Motor neuron (in vitro differentiated cells): ENCODE results near the gene GLIS1. TPM values are rescaled to one million over a fixed set of nuclear protein-coding genes. Genes with fewer than 3 reads are reported as not detected.
A peak's percentile ranks its signal among the peaks of the same experiment; 100 is the strongest.

Experiments used
- ATAC-seq, 8 experiments: fragments of 200-7000 bp; cut with Tn5 transposase; replicated peaks in 6 of 8; 2 replicates each; pipeline ENCODE4 v1.8.0; 2021; ENCODE audit warnings: mild to moderate bottlenecking in 8 of 8, moderate library complexity in 8 of 8
- H3K27ac ChIP-seq, 2 donors: fragments of 250-450 bp; sonication (Bioruptor Pico); 2 replicates each; pipeline ENCODE4 v1.9.0; 2021; ENCODE audit warnings: antibody characterized with exemption in 2 of 2, mild to moderate bottlenecking in 2 of 2, moderate library complexity in 1 of 2
- H3K4me1 ChIP-seq, 2 donors: fragments of 250-450 bp; sonication (Bioruptor Pico); replicated peaks in 1 of 2; 2 replicates each; pipeline ENCODE4 v1.6.1; 2021; ENCODE audit warnings: antibody characterized with exemption in 2 of 2, mild to moderate bottlenecking in 2 of 2, moderate library complexity in 1 of 2
- H3K4me3 ChIP-seq, 5 donors: fragments of 250-450 bp; sonication (Bioruptor Pico); 2 replicates each; pipeline ENCODE4 v1.9.0; 2021; ENCODE audit warnings: antibody characterized with exemption in 5 of 5, mild to moderate bottlenecking in 5 of 5, moderate library complexity in 4 of 5
- WGBS, 10 experiments: fragments of 450-650 bp; shearing (Covaris generic); methylation state at CpG; one replicate each; pipeline ENCODE4 v1.0.0; 2022; 5-methylcytosine and 5-hydroxymethylcytosine counted together
- in situ Hi-C, 9 experiments: fragments of 400-800 bp; cut with MboI; loops; one replicate each; pipeline ENCODE4 v1.15.0; 2021; ENCODE audit warnings: low sequenced_read_pairs in 9 of 9, low pct_unique_long_range_greater_than_20kb in 2 of 9; ENCODE audit not compliant: unreplicated experiment in 9 of 9
- total RNA-seq, 8 experiments: library from RNA; unstranded; fragments of 300-600 nt; gene quantifications; 2 replicates each; pipeline versions ENCODE4 v1.2.3 to v1.2.4, GENCODE V29; 2022

The GLIS1 gene
- total RNA-seq, 8 experiments from 2014 or later = 0.14 to 4.7 (median 0.33) TPM

DNA sequence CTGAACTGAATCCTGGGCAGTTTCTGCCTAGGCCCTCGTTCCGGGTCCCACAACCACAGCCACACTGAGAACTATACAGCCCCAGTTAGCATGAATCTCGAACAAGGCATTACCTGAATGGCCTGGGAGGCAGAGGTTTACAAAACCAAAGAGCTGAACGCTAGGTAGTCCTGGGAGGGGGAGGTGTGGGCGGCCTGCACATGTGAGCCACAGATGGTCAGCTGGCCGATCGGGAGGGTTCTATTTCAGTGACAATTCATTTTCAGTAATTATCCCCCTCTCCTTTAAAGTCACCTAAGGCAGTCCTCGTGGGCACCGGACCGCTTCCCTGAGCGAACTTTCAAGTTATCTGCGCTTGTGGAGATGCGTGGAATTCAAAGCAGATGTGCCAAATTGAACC is 111.9 kb downstream of the GLIS1 start:
- peak in 3 of 8 experiments; percentile 40 to 57 (median 48) for ATAC-seq
- Histone ChIP-seq H3K4me1 (peaks cover 4 to 8% of the 10 kb centered on the region in 2 donors), H3K27ac (no peak overlapping the region), H3K4me3 (no peak overlapping the region)
- 43 to 100% (median 81%) methylated on average over 2 to 11 of the region's 13 CpGs; no CpG with 5 or more reads in 3 of the 10 experiments for WGBS, 10 experiments
- in situ Hi-C loops = no loop called here

DNA sequence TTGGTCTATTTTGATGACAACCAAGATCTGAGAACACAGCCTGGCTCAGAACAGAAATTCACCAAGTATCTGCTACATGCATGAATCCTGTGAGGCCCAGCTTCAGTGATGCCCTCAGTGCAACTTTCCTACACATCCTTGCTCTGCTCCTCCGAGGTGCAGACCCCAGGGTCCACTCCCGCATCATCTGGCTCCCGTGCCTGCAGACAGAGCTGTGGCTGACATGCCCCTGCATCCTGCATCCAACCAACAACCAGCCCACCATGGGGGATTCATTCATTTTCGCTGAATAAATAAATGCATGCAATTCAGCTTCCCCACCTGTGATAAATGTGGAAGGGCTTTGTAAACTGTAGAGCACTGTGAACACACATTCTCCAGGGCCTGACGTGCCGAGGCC is 112.3 kb downstream of the GLIS1 start:
- H3K27ac ChIP-seq = no peak overlapping the region
- peaks cover 4 to 8% of the 10 kb centered on the region in 2 donors for H3K4me1 ChIP-seq
- 50 to 100% (median 69%) methylated on average over 1 to 3 of the region's 6 CpGs; no CpG with 5 or more reads in 2 of the 10 experiments for WGBS, 10 experiments
- H3K4me3 ChIP-seq = no peak overlapping the region
- no peak for ATAC-seq
- in situ Hi-C loops = no loop called here

DNA sequence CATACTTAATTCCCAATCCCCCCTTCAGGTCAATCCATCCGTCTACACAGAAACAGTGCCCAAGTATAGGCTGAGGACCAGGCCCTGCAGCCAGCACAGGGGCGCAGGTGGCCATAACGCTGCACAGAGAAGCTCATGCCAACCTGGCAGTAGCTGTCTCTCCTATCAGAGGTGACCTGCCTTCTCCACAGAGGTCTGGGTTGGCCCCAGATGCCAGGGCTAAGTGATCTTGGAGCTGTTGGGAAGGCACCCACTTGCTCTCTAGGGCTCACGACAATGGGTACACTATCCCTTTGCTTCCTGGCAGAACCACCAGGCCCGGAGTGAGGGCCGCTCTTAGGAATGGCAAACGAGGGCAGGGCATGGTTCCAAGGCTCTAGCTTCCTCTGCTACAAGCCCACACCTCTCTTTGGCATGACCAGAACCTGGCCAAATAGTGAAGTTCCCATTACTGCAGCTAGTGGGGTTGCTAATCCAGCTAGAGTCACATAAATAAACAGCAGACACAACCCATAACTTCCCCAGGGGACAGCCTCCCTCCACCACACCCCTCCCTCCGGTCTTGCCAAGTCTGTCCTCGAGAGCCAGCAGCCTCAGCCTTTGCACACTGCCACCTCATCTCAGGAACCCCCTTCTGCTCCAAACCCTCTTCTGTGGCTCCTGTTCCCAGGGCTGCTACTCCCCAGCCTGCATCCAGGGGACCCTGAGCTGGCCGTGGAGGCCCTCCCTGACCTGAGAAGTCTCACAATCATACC is 113.0 kb downstream of the GLIS1 start:
- in situ Hi-C loops = no loop called here
- peak in 3 of 8 experiments; percentile 53 to 95 (median 89) for ATAC-seq
- no peak overlapping the region for H3K27ac ChIP-seq
- H3K4me3 ChIP-seq = no peak overlapping the region
- H3K4me1 ChIP-seq = peaks cover 4 to 8% of the 10 kb centered on the region in 2 donors
- 38 to 100% (median 82%) methylated on average over 1 to 10 of the region's 10 CpGs; no CpG with 5 or more reads in 3 of the 10 experiments for WGBS, 10 experiments

DNA sequence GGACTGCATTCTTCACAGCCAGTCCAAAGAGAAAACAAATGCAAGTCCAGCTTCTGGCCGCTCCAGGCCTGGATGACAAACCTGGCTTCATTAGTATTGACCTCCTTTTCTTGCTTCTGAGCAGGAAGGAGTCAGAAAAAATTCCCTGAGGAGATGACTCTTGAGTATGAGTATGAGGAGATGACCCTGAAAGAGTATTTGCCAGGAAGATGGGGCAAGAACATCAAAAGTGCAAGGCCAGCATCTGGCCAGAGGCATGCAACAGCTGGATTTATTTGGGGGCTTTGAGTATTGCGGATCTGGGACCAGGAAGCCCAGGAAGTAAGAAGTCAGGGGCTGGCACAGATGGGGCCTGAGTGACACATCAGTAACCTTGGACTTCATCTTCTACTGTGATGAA is 113.9 kb downstream of the GLIS1 start:
- Histone ChIP-seq H3K4me3 (no peak overlapping the region), H3K27ac (no peak overlapping the region), H3K4me1 (peaks cover 4 to 8% of the 10 kb centered on the region in 2 donors)
- ATAC-seq = peak in 2 of 8 experiments; percentile 26 to 38
- 17 to 100% (median 79%) methylated on average over 1 to 2 of the region's 2 CpGs; no CpG with 5 or more reads in 2 of the 10 experiments for WGBS, 10 experiments
- in situ Hi-C loops = no loop called here

DNA sequence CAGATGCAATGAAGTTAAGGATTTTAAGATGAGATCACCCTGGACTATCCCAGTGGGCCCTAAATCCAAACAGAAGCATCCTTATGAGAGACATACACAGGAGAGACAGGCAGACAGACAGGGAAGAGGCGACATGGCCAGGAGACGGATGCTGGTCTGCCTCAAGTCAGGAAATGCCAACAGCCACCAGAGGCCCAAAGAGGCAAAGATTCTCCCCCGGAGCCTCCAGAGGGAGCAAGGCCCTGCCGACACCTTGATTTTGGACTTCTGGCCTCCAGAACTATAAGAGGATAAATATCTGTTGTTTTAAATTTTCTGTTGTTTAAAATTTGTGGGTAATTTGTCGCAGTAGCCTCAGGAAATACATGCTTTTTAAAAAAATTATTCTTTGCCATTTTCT is 116.4 kb downstream of the GLIS1 start:
- ATAC-seq = no peak
- 62 to 100% (median 89%) methylated on average over 2 to 5 of the region's 5 CpGs for WGBS, 10 experiments
- no peak overlapping the region for H3K4me3 ChIP-seq
- H3K4me1 ChIP-seq = peaks cover 10 to 17% of the 10 kb centered on the region in 2 donors
- in situ Hi-C loops = no loop called here
- H3K27ac ChIP-seq = no peak overlapping the region

DNA sequence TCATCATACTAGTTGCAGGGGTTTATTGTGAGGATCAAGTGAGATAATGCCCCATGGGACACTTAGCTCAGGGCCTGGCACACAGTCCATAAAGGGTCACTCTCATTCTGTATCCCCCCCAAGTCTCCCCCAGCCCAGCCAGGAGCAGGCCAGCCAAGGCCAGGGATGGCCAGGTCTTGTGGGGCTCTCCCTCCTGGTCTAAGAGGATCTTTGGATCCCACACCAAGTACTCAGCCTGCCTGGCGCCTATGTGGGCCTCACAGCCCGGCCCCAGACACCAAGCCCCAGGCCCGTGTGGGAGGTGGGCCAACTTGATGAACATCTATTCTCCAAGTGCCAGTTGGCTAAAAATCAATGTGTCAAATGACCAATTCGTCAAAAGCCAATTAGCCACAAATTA is 117.8 kb downstream of the GLIS1 start:
- in situ Hi-C loops = no loop called here
- H3K27ac ChIP-seq = no peak overlapping the region

DNA sequence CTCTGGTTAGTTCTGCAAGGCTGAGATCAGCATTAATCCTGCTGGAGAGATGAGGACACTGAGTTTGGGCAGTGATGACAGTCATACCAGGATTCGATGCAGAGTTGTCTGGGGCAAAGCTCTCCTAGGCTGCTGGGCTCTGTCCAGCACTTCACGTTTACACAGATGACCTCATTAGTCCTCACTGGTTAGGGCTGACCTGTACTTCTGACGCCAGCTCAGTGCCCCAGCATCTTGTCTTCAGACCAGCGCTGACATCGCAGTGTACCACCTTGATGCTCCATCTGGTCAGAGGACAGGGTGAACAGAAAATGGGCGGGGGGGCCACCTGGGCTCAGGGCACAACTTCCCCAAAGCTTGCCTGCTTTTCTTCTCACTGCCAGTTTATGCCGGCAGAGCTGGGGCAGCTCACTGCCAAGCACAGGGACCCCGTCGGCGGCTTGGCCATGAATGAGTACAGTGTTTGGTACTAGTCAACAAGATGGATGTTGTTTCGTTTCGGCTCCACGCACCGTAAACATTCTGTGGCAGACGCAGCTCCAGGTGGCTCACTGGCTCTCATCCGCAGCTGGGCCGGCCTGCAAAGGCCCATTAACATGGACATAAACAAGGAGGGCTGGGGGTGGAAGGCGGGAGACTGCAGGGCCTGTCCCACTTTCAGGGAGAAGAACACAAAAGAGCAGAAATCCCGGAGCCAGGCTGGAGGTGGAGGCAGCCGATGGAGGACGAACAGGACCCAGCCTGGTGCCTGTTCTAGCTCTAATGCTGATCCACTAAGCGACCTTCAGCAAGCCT is 118.7 kb downstream of the GLIS1 start:
- in situ Hi-C loops = no loop called here
- peaks cover 7 to 14% of the 10 kb centered on the region in 2 donors for H3K4me1 ChIP-seq
- 20 to 87% (median 69%) methylated on average over 2 to 21 of the region's 22 CpGs for WGBS, 10 experiments
- ATAC-seq = peak in 5 of 8 experiments; percentile 62 to 88 (median 70)
- H3K4me3 ChIP-seq = no peak overlapping the region
- H3K27ac ChIP-seq = no peak overlapping the region

More for the DNA sequence above, 117.8 kb downstream of the GLIS1 start:
- ATAC-seq = no peak
- 18 to 100% (median 80%) methylated on average over 1 to 4 of the region's 4 CpGs; no CpG with 5 or more reads in 1 of the 10 experiments for WGBS, 10 experiments
- Histone ChIP-seq H3K4me3 (no peak overlapping the region), H3K4me1 (peaks cover 7 to 13% of the 10 kb centered on the region in 2 donors)

DNA sequence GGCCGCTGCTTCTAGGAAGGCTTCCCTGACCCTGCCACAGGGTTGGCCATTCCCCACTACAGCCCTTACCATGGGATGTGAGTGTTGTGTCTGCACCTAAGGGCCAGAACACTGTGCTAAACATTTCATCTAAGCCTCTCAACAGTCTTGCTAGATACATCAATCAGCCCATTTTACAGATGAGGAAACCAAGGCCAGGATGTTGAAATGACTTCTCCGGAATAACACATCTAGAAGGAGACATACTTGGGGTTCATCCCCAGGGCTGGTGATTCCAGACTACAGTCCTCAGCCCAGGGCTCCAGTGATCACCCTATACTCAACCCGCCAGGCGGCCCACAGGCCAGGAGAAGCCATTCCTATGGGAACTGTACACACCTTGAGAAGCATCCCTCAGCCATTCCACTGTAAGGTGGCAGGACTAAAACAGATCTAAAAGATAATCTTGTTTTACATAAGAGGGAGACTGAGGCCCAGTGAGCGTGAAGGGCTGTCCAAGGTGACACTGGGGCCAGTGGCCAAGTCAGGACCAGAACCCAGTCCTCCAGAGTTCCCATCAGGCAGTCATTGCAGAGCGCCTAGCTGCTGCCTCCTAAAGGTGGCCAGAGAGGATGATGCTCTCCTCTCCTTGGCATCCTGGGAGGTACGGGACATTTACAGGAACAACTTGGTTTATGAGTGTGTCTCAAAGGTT is 119.5 kb downstream of the GLIS1 start:
- in situ Hi-C loops = no loop called here

DNA sequence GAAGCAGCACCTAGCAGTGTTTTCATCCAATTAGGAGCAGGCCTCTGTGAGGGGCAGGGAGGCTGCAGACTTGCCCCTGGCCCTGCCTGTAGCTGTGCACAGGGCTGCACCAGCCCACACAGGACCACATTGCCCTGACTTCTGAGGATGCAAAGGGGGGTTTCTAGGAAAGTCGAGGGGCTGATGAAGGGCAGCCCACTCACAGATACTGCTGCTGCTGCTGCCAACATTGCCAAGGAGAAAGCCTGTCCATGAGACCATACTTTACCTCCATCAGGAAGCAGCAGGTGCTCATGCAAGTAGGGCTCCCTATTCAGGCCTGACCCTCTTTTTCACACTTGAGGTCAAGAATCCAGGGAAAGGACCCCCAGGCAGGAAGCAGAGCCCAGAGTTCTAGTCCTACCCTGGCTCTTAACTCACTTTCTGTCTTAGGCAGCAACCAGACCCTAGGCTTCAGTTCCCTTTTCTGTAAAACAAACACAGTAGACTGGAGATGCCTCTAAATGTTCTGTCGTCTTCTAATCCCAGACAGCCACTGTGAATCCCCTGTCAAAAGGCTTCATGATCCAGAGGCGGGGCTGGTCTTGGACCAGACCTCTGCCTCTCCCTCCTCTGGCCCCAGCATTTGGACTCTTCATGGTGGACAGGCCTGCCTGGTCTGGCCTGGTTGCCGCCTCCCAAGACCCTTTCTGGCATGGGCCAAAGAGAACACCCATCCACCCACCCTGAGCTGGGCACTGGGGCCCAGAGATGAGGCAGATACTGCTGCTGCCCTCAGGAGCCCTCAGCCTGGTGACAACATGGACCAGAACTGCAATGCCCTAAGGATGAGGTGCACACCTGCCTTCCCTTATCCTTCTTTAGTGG is 120.2 kb downstream of the GLIS1 start:
- in situ Hi-C loops = no loop called here
- H3K27ac ChIP-seq = no peak overlapping the region
- no peak overlapping the region for H3K4me3 ChIP-seq
- WGBS, 10 experiments = 40 to 86% (median 62%) methylated on average over 1 to 4 of the region's 4 CpGs; no CpG with 5 or more reads in 3 of the 10 experiments
- H3K4me1 ChIP-seq = peaks cover 7 to 14% of the 10 kb centered on the region in 2 donors
- ATAC-seq = no peak

More for the DNA sequence above, 119.5 kb downstream of the GLIS1 start:
- Histone ChIP-seq H3K4me1 (peaks cover 7 to 14% of the 10 kb centered on the region in 2 donors), H3K4me3 (no peak overlapping the region), H3K27ac (no peak overlapping the region)
- 40 to 100% (median 96%) methylated on average over 1 to 7 of the region's 7 CpGs; no CpG with 5 or more reads in 2 of the 10 experiments for WGBS, 10 experiments
- no peak for ATAC-seq

DNA sequence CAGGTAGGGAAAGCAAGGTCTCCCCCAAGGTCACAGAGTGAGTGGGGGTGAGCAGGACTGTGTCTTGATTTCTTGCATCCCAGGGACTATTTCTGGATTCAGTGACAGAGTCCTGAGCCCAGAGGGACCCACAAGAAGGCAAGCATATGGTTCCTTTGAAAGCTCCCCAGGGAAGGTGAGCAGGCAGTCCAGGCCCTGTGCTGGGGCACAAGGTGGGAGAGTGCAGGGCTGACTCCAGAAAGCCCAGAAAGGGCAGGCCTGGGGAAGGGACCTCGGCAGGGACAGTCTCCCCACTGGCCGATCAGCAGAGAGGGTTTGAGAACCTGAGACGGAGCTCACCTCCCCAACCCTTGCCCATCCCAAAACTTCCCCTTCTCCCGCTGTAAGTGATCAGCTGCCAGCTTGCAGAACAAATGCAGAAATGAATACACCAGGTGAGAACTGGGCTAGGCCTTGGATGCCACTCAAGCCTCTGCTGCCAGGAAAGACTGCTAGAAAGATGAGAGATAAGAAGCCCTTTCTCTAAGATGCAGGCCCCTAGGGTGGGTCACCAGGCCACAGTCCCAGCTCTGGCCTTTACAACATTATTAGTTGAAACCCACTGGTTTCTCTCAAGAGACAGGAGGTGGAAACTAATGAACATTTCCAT is 121.0 kb downstream of the GLIS1 start:
- Histone ChIP-seq H3K4me1 (peaks cover 7 to 14% of the 10 kb centered on the region in 2 donors), H3K27ac (no peak overlapping the region), H3K4me3 (no peak overlapping the region)
- in situ Hi-C loops = no loop called here
- WGBS, 10 experiments = 86 to 100% (median 96%) methylated on average over 1 to 3 of the region's 4 CpGs; no CpG with 5 or more reads in 5 of the 10 experiments
- ATAC-seq = peak in 5 of 8 experiments; percentile 6 to 55 (median 50)

DNA sequence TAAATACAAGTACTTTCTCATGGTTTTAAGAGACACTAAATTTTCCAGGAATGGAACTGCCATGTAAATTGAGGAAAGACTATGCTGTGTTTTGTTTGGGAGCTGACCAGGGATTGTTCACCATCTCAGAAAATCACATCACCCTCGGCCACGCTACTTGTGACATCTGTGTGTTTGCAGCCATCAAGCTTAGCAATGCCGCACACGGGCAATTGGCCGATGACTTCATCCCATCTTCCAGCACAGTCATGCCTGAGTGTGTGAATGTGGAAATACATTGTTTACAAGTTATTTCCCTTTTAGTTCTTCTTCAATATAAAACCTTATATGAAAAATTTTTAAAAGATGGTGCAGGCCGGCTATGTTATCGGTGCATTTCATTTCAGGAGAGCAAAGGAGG is 121.6 kb downstream of the GLIS1 start:
- peak in 6 of 8 experiments; percentile 23 to 75 (median 70) for ATAC-seq
- peaks cover 7 to 14% of the 10 kb centered on the region in 2 donors for H3K4me1 ChIP-seq
- in situ Hi-C loops = no loop called here
- WGBS, 10 experiments = 87 to 100% (median 94%) methylated on average over 1 to 7 of the region's 7 CpGs; no CpG with 5 or more reads in 5 of the 10 experiments
- no peak overlapping the region for H3K4me3 ChIP-seq
- H3K27ac ChIP-seq = no peak overlapping the region
